PC-3 (cell line): ENCODE results near the gene RNF19B.

Experiments
- EZH2 ChIP-seq: fragments of 300-600 bp; sonication (generic); IDR thresholded peaks from one replicate; pipeline ENCODE4 v1.6.1; 2017; ENCODE audit warnings: antibody characterized with exemption, mild to moderate bottlenecking, low read length; ENCODE audit not compliant: unreplicated experiment
- EZH2phosphoT487 ChIP-seq: fragments of 300-600 bp; sonication (generic); IDR thresholded peaks from 2 replicates; pipeline ENCODE4 v1.6.1; 2018; ENCODE audit warnings: mild to moderate bottlenecking, antibody characterized with exemption, low read length, borderline replicate concordance
- TF ChIP-seq, protein P1 (sequence below): fragments of 300-600 bp; sonication (generic); conservative IDR thresholded peaks from 2 replicates; pipeline ENCODE4 v1.5.1; 2017; ENCODE audit warnings: antibody characterized with exemption, low read depth, mild to moderate bottlenecking, low read length

DNA sequence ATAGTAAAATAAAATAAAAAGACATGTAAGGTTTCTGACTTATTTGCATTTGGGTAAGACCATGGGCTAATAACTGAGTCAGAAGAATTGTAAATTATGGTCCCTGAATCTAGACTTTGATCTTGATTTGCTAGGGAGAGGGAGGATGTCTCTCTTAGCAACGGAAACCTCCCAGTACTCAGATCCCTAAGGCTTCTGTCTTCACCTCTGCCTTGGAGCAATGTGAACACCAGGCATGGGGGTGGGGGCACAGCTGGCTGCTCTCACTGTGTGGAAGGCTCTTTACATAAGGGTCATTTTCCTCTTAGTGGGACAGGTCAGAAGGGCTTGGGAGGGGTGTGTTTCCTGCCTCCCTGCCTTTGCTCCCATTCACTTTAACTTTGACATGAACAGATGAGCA lies 46.4 kb downstream of the RNF19B start:
- TF ChIP-seq EZH2phosphoT487 (no peak), EZH2 (no peak)
- TF ChIP-seq, protein P1, sequence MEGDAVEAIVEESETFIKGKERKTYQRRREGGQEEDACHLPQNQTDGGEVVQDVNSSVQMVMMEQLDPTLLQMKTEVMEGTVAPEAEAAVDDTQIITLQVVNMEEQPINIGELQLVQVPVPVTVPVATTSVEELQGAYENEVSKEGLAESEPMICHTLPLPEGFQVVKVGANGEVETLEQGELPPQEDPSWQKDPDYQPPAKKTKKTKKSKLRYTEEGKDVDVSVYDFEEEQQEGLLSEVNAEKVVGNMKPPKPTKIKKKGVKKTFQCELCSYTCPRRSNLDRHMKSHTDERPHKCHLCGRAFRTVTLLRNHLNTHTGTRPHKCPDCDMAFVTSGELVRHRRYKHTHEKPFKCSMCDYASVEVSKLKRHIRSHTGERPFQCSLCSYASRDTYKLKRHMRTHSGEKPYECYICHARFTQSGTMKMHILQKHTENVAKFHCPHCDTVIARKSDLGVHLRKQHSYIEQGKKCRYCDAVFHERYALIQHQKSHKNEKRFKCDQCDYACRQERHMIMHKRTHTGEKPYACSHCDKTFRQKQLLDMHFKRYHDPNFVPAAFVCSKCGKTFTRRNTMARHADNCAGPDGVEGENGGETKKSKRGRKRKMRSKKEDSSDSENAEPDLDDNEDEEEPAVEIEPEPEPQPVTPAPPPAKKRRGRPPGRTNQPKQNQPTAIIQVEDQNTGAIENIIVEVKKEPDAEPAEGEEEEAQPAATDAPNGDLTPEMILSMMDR: no peak
